Effector memory CD8-positive, alpha-beta T cell (primary cell): ENCODE measurements around the gene SHC4.

Source experiments
- ATAC-seq: fragments of 150-1000 bp; cut with Tn5 transposase; replicated peaks from 2 replicates; pipeline ENCODE4 v1.10.0; 2021; ENCODE audit warnings: mild to moderate bottlenecking, moderate library complexity
- DNase-seq, 3 experiments: peaks; one replicate each; pipeline ENCODE4 v3.0.0; 2021
- H3K27ac Mint-ChIP-seq, 2 donors: one replicate each; pipeline ENCODE4 v1.8.0; 2022; ENCODE audit warnings: mild to moderate bottlenecking in 2 of 2, mixed read lengths in 2 of 2, moderate library complexity in 2 of 2
- H3K27me3 Mint-ChIP-seq, 2 donors: one replicate each; pipeline ENCODE4 v1.8.0; 2022; ENCODE audit warnings: mixed read lengths in 2 of 2
- H3K36me3 Mint-ChIP-seq: one replicate; pipeline ENCODE4 v1.8.0; 2022; ENCODE audit warnings: mild to moderate bottlenecking, moderate library complexity, mixed read lengths; ENCODE audit not compliant: insufficient read depth
- H3K4me1 Mint-ChIP-seq, 2 donors: one replicate each; pipeline ENCODE4 v1.8.0; 2022; ENCODE audit warnings: low read depth in 2 of 2, mixed read lengths in 2 of 2
- H3K4me3 Mint-ChIP-seq, 2 donors: one replicate each; pipeline ENCODE4 v1.8.0; 2022; ENCODE audit warnings: mild to moderate bottlenecking in 2 of 2, mixed read lengths in 2 of 2, moderate library complexity in 2 of 2
- H3K9me3 Mint-ChIP-seq, 2 donors: one replicate each; pipeline ENCODE4 v1.8.0; 2022; ENCODE audit warnings: mixed read lengths in 2 of 2

Gene SHC4

DNA sequence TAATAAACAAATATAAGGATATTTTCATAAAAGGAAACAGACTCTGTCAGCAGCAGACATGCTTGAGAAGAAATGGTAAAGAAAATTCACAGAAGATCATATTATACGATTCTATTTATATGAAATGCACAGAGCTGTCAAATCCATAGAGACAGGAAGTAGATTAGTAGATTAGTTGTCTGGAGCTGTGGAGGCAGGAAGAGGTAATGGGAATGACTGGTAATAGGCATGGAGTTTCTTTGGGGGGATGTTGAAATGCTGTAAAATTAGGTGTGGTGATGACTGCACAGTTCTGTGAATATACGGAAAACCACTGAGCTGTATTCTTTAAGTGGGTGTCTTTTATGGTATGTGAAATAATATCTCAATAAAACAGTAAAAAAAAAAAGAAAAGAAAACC lies 188.2 kb downstream of the SHC4 start:
- no peaks in the 10 kb centered on the region for H3K4me1 Mint-ChIP-seq
- DNase-seq (no peak), ATAC-seq (no peak)
- H3K4me3 Mint-ChIP-seq, result no peak overlapping the region
- peaks cover 9% of the 10 kb centered on the region for H3K36me3 Mint-ChIP-seq
- H3K27me3 Mint-ChIP-seq, result no peaks in the 10 kb centered on the region
- no peaks in the 10 kb centered on the region for H3K9me3 Mint-ChIP-seq
- H3K27ac Mint-ChIP-seq, result no peak overlapping the region

DNA sequence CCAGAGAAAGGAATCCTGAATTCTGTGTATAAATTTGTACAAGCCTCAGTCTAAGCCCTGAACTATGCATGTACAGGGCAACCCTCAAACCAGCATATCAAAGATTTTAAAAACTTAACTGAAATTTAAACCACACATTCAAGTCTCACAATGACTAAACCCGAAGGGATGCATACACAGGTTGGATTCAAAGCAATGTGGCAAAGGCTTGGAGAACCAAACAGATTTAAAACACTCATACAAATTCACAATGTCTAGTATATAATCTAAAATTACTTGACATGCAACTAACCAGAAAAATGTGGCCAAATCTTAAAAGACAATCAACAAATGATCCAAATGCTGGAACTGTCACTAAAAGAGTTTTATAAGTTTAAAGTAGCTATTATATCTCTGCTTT lies 189.2 kb downstream of the SHC4 start:
- ATAC-seq, result no peak
- no peaks in the 10 kb centered on the region for H3K27me3 Mint-ChIP-seq
- no peak for DNase-seq
- H3K4me3 Mint-ChIP-seq, result no peak overlapping the region
- H3K4me1 Mint-ChIP-seq, result no peaks in the 10 kb centered on the region
- no peak overlapping the region for H3K27ac Mint-ChIP-seq
- H3K9me3 Mint-ChIP-seq, result no peaks in the 10 kb centered on the region
- H3K36me3 Mint-ChIP-seq, result peaks cover 9% of the 10 kb centered on the region
